Stimulated activated naive CD8-positive, alpha-beta T cell treated with anti-CD3 and anti-CD28 coated beads, Interleukin-15, Interleukin-2, amounts not matched to agents 100 ng/mL and 50 ng/mL, for 24 hours (primary cell): ENCODE results near the gene XXYLT1.
"Not testable (repeated sequence)": the region's sequence is repeated elsewhere in the genome, so short reads cannot be mapped to it uniquely, and the experiment has no call there.

ENCODE experiments used
- H3K27ac Mint-ChIP-seq: one replicate; pipeline ENCODE4 v1.8.0; 2021; ENCODE audit warnings: mild to moderate bottlenecking, mixed read lengths
- H3K27me3 Mint-ChIP-seq: one replicate; pipeline ENCODE4 v1.8.0; 2021; ENCODE audit warnings: mixed read lengths
- H3K36me3 Mint-ChIP-seq: one replicate; pipeline ENCODE4 v1.8.0; 2021; ENCODE audit warnings: low read depth, mixed read lengths
- H3K4me1 Mint-ChIP-seq: one replicate; pipeline ENCODE4 v1.8.0; 2021; ENCODE audit warnings: low read depth, mixed read lengths
- H3K4me3 Mint-ChIP-seq: one replicate; pipeline ENCODE4 v1.8.0; 2021; ENCODE audit warnings: mild to moderate bottlenecking, mixed read lengths
- H3K9me3 Mint-ChIP-seq: one replicate; pipeline ENCODE4 v1.8.0; 2021; ENCODE audit warnings: mixed read lengths

Gene XXYLT1

DNA sequence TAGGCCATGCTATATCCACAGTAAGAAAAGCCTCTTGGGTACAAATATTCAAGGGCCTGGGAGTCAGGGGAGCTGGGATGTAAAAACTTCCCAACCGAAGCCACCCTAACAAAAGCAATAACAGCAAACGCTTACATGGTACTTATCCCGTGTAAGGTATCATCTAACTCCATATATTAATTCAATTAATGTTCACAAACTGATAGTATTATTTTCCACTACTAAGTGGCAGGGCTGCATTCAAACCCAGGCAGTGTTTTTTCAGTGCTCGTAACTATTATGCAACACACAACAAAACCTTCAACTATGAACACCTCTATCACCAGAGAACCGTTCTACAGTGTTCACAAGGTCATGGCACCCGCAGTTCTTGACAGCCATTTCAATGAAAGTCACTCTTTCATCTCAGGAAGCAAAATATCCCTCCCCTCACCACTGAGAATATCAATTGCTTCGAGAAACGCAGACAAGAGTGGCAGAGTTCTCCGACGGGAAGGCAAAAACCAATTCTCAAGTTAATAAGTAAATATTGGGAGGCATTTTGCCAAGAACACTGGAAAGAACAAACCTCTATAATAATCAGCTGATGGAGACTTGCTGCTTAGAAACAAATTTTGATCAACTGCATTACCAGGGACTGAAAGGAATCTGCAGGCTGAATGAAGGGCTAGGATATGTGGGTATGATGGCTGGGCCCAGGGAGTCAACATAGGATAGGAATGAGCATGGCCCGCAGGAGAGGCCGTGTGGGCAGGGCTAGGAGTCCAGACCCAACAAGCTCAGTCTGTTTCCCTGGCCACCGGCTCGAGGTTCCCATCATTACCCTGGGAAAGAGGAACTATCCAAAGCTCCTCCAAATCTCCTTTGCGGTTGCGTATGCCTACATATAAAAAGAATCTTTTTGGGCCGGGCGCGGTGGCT lies 72.3 kb downstream of the XXYLT1 start:
- Mint-ChIP-seq H3K4me3 (no peak overlapping the region), H3K36me3 (no peaks in the 10 kb centered on the region), H3K4me1 (peaks cover 33% of the 10 kb centered on the region), H3K9me3 (no peaks in the 10 kb centered on the region), H3K27ac (no peak overlapping the region), H3K27me3 (no peaks in the 10 kb centered on the region)

GRCh38 chr3:195197765-195198425 lies 73.1 kb downstream of the XXYLT1 start:
- Mint-ChIP-seq H3K27ac (no peak overlapping the region), H3K4me1 (peaks cover 29% of the 10 kb centered on the region), H3K9me3 (no peaks in the 10 kb centered on the region), H3K36me3 (no peaks in the 10 kb centered on the region), H3K27me3 (no peaks in the 10 kb centered on the region), H3K4me3 (no peak overlapping the region)

GRCh38 chr3:195196266-195196665 lies 74.7 kb downstream of the XXYLT1 start:
- H3K9me3 Mint-ChIP-seq = peaks cover 6% of the 10 kb centered on the region
- peaks cover 29% of the 10 kb centered on the region for H3K4me1 Mint-ChIP-seq
- H3K27ac Mint-ChIP-seq = no peak overlapping the region
- H3K4me3 Mint-ChIP-seq = no peak overlapping the region
- peaks cover 6% of the 10 kb centered on the region for H3K36me3 Mint-ChIP-seq
- H3K27me3 Mint-ChIP-seq = no peaks in the 10 kb centered on the region

DNA sequence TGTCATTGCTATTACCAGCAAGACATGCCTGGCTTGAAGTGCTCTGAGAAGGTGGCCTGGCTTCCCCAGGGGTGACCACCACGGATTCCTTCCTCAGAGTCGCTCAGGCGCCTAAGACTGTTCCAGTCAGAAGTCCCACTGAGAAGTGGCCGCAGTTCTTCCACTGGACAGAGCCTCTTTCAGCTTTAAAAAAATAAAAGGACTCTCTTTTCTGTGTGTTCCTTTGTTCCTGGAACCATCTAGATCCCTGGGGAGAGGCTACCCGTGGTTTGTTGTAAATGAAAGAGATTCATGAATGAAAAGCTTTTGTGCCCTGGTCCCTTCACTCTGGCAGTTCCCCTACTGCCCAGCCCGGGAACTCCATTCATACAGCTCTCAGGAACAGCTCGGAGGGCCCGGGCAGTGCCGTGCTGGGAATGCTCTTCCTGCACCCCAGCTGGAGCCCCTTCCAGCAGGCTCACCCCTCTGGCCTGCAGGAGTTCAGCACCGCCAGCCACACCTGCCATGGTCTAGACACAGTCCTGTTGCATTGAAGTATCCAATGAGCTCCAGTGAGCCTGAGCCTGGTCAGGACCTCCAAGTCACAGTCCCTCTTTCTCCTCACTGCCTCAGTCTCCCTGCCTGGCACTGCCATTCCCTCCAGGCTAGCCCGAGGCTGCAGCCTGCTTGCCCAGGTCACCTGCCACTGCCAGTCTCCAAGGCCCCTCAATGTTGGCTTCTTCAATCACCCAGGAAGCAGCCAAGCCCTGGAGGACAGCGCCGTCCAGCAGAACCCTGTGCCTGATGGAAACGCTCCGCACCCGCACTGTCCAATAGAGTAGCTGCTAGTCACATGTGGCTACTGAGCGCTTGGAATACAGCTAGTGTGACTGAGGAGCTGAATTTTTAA lies 75.4 kb downstream of the XXYLT1 start:
- H3K36me3 Mint-ChIP-seq = peaks cover 6% of the 10 kb centered on the region
- peaks cover 29% of the 10 kb centered on the region for H3K4me1 Mint-ChIP-seq
- H3K4me3 Mint-ChIP-seq = no peak overlapping the region
- H3K9me3 Mint-ChIP-seq = peaks cover 6% of the 10 kb centered on the region
- H3K27ac Mint-ChIP-seq = peak overlapping the region; percentile 53
- no peaks in the 10 kb centered on the region for H3K27me3 Mint-ChIP-seq

- H3K27ac Mint-ChIP-seq = peak overlapping the region; percentile 86
- H3K4me1 Mint-ChIP-seq = peaks cover 29% of the 10 kb centered on the region
- H3K4me3 Mint-ChIP-seq = peak overlapping the region; percentile 56
- no peaks in the 10 kb centered on the region for H3K27me3 Mint-ChIP-seq
- peaks cover 6% of the 10 kb centered on the region for H3K9me3 Mint-ChIP-seq
- H3K36me3 Mint-ChIP-seq = peaks cover 9% of the 10 kb centered on the region
Observed at GRCh38 chr3:195194559-195195206, 76.3 kb downstream of the XXYLT1 start.

- H3K4me3 Mint-ChIP-seq = no peak overlapping the region
- no peak overlapping the region for H3K27ac Mint-ChIP-seq
Observed at GRCh38 chr3:195191580-195191979, 79.4 kb downstream of the XXYLT1 start.

GRCh38 chr3:195189821-195190220 lies 81.1 kb downstream of the XXYLT1 start:
- H3K36me3 Mint-ChIP-seq = peaks cover 12% of the 10 kb centered on the region
- H3K9me3 Mint-ChIP-seq = peaks cover 6% of the 10 kb centered on the region
- no peaks in the 10 kb centered on the region for H3K27me3 Mint-ChIP-seq
- H3K27ac Mint-ChIP-seq = no peak overlapping the region
- no peak overlapping the region for H3K4me3 Mint-ChIP-seq
- H3K4me1 Mint-ChIP-seq = peaks cover 40% of the 10 kb centered on the region

More at GRCh38 chr3:195191580-195191979, 79.4 kb downstream of the XXYLT1 start:
- H3K36me3 Mint-ChIP-seq = peaks cover 11% of the 10 kb centered on the region
- H3K27me3 Mint-ChIP-seq = no peaks in the 10 kb centered on the region
- peaks cover 33% of the 10 kb centered on the region for H3K4me1 Mint-ChIP-seq
- H3K9me3 Mint-ChIP-seq = peaks cover 6% of the 10 kb centered on the region

DNA sequence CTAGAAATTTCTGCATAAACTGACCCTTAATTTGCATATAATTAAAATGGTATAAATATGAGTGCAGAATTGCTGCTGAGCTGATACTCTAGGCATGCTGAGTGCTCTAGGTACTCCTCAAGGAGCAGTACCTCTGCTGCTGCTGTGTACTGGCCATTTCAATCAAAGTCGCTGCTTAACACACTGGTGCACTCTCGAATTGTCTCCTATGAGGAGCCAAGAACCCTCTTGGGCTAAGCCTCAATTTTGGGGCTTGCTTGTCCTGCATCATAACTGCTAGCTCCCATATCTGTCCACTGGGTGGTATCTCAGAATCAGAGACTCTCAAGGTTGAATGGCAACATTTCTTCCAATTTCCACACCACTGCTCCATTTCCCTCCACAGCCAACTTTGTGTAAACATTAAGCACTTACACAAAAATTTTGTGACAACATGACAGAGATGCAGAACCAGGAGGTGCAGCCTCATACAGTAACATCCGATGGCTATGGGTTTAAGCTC lies 82.5 kb downstream of the XXYLT1 start:
- Mint-ChIP-seq H3K36me3 (peaks cover 23% of the 10 kb centered on the region), H3K4me1 (peaks cover 42% of the 10 kb centered on the region), H3K27ac (no peak overlapping the region), H3K4me3 (no peak overlapping the region), H3K27me3 (no peaks in the 10 kb centered on the region), H3K9me3 (peaks cover 6% of the 10 kb centered on the region)

DNA sequence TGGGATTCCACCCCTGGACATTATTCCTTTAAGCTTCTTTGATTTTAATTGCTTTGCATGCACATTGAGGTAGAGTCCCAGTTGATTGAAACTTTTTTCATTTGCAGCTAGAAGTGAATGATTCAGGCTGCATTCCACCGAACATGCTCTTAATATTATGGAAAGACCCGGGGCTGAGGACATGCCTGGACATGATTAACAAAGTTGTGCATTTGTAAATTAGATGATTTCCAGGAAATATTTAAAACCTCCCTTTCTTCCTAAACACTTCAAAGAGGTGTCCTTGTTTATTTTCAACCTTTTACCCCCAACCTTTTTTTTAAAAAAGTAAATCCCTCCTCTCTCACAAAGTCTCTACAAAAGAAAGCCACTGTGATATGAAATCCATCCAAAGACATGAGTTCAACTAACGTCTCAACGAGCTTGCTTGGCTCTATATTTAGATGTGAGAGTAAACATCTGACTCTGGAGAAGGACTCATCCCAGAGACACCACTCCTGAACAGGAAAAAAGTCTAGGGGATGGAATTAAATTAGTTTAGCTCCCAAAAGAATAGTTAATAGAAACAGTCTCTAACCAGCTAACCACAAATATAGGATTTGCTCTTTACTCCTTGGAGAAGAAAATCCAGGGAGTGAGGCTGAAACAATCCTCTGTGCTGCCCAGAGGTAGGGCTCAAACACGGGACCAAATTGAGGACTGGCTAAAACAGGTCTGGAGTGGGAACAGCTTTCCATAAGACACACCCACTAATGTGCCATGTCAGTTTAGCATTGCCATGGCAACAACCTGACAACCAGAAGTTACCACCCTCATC lies 83.1 kb downstream of the XXYLT1 start:
- peaks cover 48% of the 10 kb centered on the region for H3K4me1 Mint-ChIP-seq
- no peak overlapping the region for H3K4me3 Mint-ChIP-seq
- H3K9me3 Mint-ChIP-seq = peaks cover 6% of the 10 kb centered on the region
- no peak overlapping the region for H3K27ac Mint-ChIP-seq
- H3K36me3 Mint-ChIP-seq = peaks cover 27% of the 10 kb centered on the region
- no peaks in the 10 kb centered on the region for H3K27me3 Mint-ChIP-seq

DNA sequence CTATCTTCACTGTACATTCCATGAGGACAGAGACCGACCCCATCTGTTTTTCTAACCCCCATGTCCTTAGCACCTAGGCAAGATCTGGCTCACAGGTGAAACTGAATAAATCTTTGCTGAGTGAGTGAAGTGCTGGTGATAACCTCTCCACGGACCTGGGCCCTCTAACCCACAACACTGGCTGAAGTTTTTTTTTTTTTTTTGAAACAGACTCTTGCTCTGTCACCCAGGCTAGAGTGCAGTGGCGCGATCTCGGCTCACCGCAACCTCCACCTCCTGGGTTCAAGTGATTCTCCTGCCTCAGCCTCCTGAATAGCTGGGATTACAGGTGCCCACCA lies 84.3 kb downstream of the XXYLT1 start:
- Mint-ChIP-seq H3K27ac (peak overlapping the region; percentile 93), H3K4me1 (peaks cover 60% of the 10 kb centered on the region)

DNA sequence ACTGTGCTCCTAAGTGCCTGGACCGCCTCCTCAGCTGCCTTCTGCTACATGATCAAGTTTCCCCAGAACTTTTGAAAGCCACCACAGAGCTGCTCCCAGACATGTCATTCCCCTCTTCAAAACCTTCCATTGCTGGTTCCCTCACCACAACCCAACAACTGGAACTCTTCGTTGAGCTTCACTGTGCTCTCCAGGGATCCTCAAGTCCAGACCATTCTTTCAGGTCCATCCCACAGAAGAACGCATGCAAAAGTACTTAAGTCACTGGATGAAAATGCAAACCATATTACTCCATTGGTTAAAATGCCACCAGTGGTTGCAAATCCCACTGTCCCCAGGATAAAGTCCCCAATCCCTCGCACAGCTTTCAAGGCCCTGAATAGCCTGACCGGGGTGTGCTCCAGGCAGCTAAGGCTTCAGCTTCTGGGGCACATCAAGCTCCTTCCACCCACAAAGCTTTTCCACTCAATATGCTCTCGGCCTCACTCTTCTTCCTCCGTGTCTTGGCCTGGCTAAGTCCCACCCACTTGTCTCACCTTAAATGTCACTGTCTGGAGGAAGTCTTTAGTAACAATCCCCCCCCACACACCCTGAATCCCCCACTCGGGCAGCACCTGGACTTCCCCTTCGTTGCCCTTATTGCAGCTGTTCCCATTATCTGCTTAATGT lies 84.8 kb downstream of the XXYLT1 start:
- H3K4me3 Mint-ChIP-seq = peak overlapping the region; percentile 42
- no peaks in the 10 kb centered on the region for H3K27me3 Mint-ChIP-seq

More for the DNA sequence above, 84.3 kb downstream of the XXYLT1 start:
- peaks cover 24% of the 10 kb centered on the region for H3K36me3 Mint-ChIP-seq
- H3K4me3 Mint-ChIP-seq = peak overlapping the region; percentile 24
- H3K27me3 Mint-ChIP-seq, H3K9me3 Mint-ChIP-seq: not testable (repeated sequence)

DNA sequence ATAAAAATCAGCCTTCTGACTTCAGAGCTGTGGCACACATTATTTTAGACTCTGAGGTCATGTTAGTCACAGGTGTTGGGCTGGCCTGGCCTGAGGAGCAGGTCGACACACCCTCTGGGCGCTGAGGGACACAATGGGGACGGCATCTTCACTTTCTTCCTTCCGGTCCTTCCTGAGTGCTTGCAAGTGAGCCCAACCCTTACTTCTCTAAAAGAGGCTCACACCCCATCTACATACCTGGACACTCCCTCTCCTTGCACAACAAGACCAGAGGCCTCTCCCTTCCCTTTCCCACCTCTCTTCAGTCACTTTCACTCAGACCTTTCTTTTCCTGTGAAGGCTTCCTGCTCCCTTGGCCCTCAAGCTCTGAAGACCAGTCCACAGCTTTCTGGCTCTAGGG lies 85.4 kb downstream of the XXYLT1 start:
- peaks cover 67% of the 10 kb centered on the region for H3K4me1 Mint-ChIP-seq

More for the DNA sequence above, 84.8 kb downstream of the XXYLT1 start:
- Mint-ChIP-seq H3K27ac (peak overlapping the region; percentile 93), H3K4me1 (peaks cover 65% of the 10 kb centered on the region), H3K9me3 (no peaks in the 10 kb centered on the region), H3K36me3 (peaks cover 21% of the 10 kb centered on the region)

More for the DNA sequence above, 85.4 kb downstream of the XXYLT1 start:
- Mint-ChIP-seq H3K27ac (peak overlapping the region; percentile 93), H3K27me3 (no peaks in the 10 kb centered on the region), H3K9me3 (no peaks in the 10 kb centered on the region), H3K36me3 (peaks cover 21% of the 10 kb centered on the region), H3K4me3 (peak overlapping the region; percentile 42)
